Bronchial epithelial cell (primary cell): ENCODE results near the gene LRP5. TPM values are rescaled to one million over a fixed set of nuclear protein-coding genes. Genes with fewer than 3 reads are reported as not detected.

Source experiments
- DNase-seq: peaks from one replicate; pipeline ENCODE4 v3.0.0-alpha.2; 2010; ENCODE audit warnings: low read depth
- FAIRE-seq: peaks from 2 replicates; lab custom pipeline; 2011; peaks lifted over from hg19 to GRCh38; lab: Jason Lieb, UNC
- H3K27me3 ChIP-seq: 2 replicates; pipeline ENCODE4 v1.5.1; 2011; ENCODE audit warnings: low read length; ENCODE audit not compliant: control insufficient read depth, insufficient read depth
- H3K36me3 ChIP-seq: 2 replicates; pipeline ENCODE4 v1.5.1; 2011; ENCODE audit warnings: low read length; ENCODE audit not compliant: control insufficient read depth, insufficient read depth
- H3K4me3 ChIP-seq: 2 replicates; pipeline ENCODE4 v1.5.1; 2011; ENCODE audit warnings: mild to moderate bottlenecking, low read depth, low read length, control low read depth
- total RNA-seq: library from RNA; depleted of rRNA; stranded (reverse); fragments of >200 nt; gene quantifications from 2 replicates; pipeline ENCODE4 v1.2.1, GENCODE V29; 2014
- TF ChIP-seq, protein P1 (sequence below): IDR thresholded peaks from 2 replicates; pipeline ENCODE4 v1.5.1; 2011; ENCODE audit warnings: mild to moderate bottlenecking, moderate library complexity, low read length, control low read depth, inconsistent platforms; ENCODE audit not compliant: insufficient read depth, severe bottlenecking

Gene LRP5
- total RNA-seq, 1 donor from 2014 or later = 21.6 TPM

DNA sequence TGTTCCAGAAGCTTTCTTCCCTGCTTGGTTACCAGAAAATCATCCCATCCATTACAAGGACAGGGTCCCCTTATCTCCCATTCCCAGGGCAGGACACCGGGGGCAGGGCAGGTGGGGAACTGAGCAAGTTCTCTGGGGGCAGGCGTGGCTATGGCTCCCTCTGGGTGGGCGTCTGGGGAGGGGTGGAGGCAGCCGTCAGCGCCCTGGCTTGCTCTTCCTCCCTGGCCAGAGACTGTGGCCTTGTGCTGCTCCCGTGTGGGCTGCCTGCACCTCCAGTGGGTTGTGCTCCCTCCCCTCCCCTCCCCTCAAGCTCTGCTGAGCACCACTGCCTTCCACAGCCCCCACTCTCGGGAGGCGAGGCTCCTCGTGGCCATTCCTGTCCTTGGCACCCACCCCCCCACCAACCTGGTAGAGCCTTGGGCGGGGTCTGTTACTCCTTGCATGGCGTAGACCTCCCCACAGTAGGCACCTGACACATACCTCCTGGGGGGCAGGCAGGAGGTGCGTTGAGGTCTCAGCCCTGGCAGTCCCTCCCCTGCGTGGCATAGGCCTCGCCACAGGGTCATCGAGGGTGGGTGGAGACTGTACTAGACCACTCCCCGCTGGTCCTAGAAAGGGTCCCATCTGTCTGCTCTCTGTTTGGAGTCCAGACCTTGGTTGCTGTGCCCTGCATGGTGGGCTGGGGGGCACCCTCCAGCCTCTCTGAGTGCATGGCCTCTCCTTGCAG lies 123.9 kb downstream of the LRP5 start:
- H3K27me3 ChIP-seq = no peaks in the 10 kb centered on the region
- TF ChIP-seq, protein P1, sequence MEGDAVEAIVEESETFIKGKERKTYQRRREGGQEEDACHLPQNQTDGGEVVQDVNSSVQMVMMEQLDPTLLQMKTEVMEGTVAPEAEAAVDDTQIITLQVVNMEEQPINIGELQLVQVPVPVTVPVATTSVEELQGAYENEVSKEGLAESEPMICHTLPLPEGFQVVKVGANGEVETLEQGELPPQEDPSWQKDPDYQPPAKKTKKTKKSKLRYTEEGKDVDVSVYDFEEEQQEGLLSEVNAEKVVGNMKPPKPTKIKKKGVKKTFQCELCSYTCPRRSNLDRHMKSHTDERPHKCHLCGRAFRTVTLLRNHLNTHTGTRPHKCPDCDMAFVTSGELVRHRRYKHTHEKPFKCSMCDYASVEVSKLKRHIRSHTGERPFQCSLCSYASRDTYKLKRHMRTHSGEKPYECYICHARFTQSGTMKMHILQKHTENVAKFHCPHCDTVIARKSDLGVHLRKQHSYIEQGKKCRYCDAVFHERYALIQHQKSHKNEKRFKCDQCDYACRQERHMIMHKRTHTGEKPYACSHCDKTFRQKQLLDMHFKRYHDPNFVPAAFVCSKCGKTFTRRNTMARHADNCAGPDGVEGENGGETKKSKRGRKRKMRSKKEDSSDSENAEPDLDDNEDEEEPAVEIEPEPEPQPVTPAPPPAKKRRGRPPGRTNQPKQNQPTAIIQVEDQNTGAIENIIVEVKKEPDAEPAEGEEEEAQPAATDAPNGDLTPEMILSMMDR = no peak
- DNase-seq = no peak
- no peak for FAIRE-seq
- H3K4me3 ChIP-seq = no peak overlapping the region
- H3K36me3 ChIP-seq = peaks cover 17% of the 10 kb centered on the region

DNA sequence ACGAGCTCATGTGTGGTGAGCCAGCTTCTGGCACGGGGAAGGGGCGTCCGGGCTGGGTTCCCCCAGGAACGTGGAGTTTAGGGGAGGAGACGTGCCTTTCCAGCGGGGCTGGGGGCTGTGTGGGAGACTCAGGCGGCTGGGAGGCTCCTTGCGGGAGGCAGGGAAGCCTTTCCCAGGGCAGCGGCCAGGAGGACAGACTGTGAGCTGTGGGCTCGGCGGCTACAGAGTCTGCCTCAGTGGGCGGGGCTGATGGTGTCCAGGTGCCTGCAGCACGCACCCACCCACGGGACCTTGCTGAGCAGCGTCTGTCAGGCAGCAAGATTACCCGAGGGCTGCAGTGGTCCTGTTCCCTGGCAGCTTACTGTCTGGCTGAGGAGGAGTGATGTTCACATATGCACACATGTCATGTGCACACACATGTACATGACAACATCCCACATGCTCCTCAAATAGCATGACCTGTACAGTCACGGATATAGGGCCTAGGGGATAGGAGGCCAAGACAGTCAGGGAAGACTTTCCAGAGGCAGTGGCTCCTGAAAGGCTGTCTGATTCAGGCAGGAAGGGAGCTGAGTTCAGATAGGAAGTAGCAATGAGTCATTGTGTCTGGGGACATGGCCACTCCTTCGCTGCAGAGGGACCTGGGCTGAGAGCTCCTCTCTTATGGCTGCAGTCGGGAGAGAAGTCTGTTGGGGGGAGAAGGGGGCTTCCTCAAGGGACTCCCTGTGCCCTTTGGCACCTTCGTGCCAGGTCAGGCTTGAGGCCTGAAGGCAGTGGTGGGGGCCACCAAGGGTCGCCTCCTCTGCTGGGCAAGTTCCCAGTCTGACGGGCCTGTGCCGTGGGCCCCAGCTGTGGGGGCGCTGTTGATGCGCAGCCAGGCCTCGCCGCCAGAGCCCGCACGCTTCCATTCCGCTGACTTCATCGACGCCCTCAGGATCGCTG lies 124.9 kb downstream of the LRP5 start:
- no peak for FAIRE-seq
- no peak overlapping the region for H3K4me3 ChIP-seq
- TF ChIP-seq, protein P1 = no peak
- H3K27me3 ChIP-seq = no peaks in the 10 kb centered on the region
- peaks cover 15% of the 10 kb centered on the region for H3K36me3 ChIP-seq
- peak; percentile 66 for DNase-seq

DNA sequence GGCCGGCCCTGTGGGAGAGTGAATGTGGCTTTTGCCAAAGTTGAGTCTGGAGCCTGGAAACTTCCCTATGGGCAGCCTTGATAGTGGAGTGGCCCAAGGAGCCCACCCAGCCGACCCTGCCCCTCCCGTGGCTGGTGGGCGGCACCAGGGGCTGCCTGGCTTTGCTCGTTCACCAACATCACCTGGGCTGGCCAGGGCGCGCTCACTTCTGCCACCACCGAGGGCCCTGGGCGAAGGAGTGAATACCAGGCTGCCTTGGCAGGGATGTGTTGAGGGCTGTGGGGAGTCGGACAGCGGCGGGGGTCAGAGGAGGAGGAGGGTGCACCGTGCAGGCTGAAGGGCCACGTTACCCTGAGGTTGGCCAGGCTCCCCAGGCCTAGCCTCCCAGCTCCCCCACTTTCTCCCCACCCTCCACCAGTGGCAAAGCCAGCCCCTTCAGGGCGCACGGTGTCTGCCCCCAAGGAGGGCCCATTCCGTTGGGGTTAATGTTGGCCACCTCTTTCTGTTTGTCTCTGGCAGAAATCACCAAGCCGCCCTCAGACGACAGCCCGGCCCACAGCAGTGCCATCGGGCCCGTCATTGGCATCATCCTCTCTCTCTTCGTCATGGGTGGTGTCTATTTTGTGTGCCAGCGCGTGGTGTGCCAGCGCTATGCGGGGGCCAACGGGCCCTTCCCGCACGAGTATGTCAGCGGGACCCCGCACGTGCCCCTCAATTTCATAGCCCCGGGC lies 125.7 kb downstream of the LRP5 start:
- DNase-seq (no peak), FAIRE-seq (no peak)
- H3K27me3 ChIP-seq = no peaks in the 10 kb centered on the region
- TF ChIP-seq, protein P1 = no peak
- peaks cover 12% of the 10 kb centered on the region for H3K36me3 ChIP-seq
- H3K4me3 ChIP-seq = no peak overlapping the region

DNA sequence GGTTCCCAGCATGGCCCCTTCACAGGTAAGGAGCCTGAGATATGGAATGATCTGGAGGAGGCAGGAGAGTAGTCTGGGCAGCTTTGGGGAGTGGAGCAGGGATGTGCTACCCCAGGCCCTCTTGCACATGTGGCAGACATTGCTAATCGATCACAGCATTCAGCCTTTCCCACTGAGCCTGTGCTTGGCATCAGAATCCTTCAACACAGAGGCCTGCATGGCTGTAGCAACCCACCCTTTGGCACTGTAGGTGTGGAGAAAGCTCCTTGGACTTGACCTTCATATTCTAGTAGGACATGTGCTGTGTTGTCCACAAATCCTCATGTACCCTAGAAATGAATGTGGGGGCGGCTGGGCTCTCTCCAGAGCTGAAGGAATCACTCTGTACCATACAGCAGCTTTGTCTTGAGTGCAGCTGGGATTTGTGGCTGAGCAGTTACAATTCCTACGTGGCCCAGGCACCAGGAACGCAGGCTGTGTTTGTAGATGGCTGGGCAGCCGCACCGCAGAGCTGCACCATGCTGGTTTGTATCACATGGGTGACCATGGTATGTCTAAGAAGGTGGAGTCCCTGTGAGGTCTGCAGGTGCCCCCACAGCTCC lies 126.4 kb downstream of the LRP5 start:
- no peak for DNase-seq
- Histone ChIP-seq H3K27me3 (no peaks in the 10 kb centered on the region), H3K36me3 (peaks cover 9% of the 10 kb centered on the region), H3K4me3 (no peak overlapping the region)
- TF ChIP-seq, protein P1 = no peak
- FAIRE-seq = no peak

DNA sequence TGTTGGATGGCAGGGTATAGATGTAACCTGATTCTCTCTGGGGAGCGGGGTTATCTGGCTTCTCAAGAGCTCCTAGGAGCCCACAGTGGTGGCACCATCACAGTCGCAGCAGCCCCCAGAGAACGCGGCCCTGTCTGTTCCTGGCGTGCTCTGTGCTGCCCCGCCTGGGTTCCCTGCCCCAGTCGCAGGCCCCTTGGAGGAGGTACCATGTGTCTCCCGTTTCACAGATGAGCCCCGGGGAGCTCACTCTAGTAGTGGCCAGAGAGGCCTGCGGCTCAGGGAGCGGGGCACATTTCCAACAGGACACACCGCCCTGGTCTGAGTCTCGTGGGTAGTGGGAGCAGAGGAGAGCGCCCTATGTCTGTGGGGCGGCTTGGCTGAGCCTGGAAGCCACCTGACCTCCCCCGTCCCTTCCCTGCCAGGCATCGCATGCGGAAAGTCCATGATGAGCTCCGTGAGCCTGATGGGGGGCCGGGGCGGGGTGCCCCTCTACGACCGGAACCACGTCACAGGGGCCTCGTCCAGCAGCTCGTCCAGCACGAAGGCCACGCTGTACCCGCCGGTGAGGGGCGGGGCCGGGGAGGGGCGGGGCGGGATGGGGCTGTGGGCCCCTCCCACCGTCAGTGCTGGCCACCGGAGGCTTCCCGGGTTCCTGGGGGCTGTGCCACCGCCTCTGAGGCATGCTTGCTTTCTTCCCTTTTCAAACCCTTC lies 127.1 kb downstream of the LRP5 start:
- no peak overlapping the region for H3K4me3 ChIP-seq
- DNase-seq (no peak), FAIRE-seq (no peak)
- peaks cover 6% of the 10 kb centered on the region for H3K36me3 ChIP-seq
- no peaks in the 10 kb centered on the region for H3K27me3 ChIP-seq
- TF ChIP-seq, protein P1 = no peak
